GM21390 (cell line): ENCODE measurements around the gene ART5.
"Not testable (repeated sequence)": the region's sequence is repeated elsewhere in the genome, so short reads cannot be mapped to it uniquely, and the experiment has no call there.

Experiments used
- ATAC-seq: cut with Tn5 transposase; IDR thresholded peaks from one replicate; pipeline ENCODE4 v1.9.1; 2021; ENCODE audit not compliant: unreplicated experiment

ART5 gene

GRCh38 chr11:3658252-3658651 lies 16.5 kb upstream of the ART5 start:
- ATAC-seq: no peak

DNA sequence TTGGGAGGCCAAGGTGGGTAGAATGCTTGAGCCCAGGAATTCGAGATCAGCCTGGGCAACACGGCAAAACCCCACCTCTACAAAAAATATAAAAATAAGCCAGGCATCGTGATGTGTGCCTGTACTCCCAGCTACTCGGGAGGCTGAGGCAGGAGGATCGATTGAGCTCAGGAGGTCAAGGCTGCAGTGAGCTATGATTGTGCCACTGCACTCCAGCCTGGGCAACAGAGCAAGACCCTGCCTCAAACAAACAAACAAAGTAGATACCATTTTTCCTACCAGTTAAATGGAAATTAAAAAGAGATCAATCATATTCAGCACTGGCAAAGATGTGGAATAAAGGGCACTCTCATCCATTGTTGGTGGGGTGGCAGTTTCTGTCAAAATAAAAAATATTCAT lies 15.5 kb upstream of the ART5 start:
- not testable (repeated sequence) for ATAC-seq

GRCh38 chr11:3655547-3655946 lies 13.8 kb upstream of the ART5 start:
- ATAC-seq: no peak

DNA sequence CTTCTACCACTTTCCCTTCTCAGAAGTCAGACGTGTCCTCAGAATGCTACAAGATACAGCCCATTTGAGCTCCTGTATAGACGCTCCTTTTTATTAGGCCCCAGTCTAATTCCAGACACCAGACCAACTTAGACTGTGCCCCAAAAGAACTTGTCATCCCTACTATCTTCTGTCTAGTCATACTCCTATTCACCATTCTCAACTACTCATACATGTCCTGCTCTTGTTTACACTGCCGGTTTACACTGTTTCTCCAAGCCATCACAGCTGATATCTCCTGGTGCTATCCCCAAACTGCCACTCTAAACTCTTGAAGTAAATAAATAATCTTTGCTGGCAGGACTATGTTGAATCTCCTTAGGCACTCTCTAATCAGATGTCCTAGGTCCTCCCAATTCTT lies 10.7 kb upstream of the ART5 start:
- ATAC-seq: not testable (repeated sequence)

GRCh38 chr11:3649374-3649773 lies 7.6 kb upstream of the ART5 start:
- not testable (repeated sequence) for ATAC-seq

DNA sequence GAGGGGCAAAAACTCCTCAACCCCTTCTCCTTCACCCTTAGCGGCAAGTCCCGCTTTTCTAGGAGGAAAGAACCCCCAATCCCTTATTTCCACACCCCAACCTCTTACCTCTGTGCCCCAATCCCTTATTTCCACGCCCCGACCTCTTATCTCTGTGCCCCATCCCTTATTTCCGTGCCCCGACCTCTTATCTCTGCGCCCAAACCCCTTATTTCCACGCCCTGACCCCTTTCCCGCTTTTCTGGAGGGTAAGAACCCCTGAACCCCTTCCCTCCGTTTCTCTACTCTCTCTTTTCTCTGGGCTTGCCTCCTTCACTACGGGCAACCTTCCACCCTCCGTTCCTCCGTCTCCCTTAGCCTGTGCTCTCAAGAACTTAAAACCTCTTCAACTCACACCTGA lies 7.1 kb upstream of the ART5 start:
- not testable (repeated sequence) for ATAC-seq

GRCh38 chr11:3645552-3645951 lies 3.8 kb upstream of the ART5 start:
- no peak for ATAC-seq

DNA sequence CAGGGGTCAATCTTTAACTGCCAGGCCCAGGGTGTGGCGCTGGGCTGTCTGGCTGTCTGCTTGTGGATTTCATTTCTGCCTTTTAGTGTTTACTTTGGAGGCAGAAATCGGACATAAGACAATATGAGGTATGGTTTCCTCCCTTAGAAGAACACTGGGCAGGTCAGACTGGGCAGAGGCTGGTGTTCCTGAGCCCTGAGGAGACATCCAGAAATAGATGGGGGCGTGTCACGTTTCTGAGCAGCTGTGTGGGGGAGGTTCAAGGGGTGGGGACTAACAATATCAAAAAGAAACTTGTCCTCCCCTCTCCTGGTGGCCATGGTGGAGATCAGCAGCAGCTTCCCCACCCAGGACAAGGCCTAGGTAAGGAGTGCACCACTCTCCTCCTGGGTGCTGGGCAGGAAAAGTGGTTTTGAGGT lies 3.0 kb upstream of the ART5 start, which contains the start of gene ART1:
Gene ART1 (plus strand): TSS at position 312 of the 419 bp plus-strand sequence. CDS start 14,086 bp downstream, outside the sequence.
- no peak for ATAC-seq

DNA sequence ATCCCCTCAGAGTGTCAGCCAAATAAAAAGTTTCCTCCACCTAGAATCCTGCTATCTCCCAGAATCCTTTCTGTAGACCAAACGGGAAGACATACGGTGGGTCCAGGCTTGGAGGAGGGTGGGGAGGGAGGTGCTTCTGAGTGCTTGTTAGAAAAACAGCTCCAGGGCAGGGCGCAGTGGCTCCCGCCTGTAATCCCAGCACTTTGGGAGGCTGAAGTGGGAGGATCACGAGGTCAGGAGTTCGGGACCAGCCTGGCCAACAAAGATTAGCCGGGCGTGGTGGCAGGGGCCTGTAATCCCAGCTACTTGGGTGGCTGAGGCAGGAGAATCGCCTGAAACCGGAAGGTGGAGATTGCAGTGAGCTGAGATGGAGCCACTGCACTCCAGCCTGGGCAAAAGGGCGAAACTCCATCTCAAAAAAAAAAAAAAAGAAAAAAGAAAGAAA lies 1.3 kb upstream of the ART5 start:
- ATAC-seq: not testable (repeated sequence)

DNA sequence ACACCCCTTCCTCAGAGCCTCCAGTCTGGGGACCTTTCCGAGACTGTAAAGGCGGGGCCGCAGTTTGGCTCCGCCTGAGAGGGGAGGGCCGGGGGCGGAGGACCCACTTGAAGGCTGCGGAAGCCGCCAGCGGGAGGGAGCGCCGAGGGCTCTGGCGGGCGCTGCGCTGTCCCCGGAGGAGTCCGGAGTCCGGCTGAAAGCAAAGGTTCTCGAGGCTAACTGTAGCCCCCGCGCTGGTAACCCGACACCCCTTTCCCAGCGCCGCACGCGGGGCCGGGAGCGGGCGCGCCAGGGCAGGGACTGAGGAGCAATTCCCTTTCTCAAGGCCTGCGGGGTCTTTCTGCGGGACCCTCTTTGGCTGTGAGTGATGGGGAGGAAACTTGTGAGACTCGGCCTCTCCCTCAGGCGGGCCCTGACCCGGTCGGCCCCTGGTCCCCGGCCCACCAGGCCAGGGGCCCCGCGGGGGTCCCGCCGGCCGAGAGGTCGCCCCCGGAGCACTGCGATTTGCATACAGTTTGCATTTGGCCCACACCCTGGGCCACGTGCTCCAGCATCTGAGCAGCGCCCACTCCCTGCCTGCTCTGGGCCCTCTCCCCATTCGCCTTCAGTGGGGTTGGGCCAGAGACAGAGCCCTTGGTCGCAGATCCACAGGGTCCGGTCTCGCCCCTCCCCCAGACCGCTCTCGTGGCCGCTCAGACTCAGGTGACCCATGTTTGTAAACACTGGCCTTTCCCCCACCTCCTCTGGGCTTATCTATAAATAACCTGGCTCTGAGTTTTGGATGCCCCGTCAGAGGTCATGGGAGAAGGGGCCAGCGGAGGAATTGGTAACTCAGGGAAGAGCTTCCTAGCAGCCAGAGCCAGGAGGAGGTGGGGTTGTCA lies 519 bp upstream of the ART5 start:
- no peak for ATAC-seq

DNA sequence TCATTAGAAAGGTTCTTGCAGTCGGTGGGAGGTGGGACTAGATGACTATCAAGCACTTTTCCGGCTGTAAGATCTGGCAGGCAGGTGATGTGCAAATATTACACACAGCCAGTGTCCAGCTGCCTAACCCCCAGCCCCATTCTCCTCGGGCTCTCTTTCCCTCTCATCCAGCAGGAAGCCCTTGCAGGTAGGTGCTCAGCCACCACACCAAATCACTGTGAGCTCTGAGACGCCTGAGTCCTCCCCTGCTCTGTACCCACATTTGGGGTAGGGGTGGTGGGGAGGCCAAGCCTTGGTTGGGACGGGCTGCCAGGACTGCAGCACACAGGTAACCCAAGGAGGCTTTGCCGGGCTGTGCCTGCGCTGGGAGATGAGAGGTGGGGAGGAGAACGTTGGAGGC lies 601 bp downstream of the ART5 start:
- ATAC-seq: no peak

- no peak for ATAC-seq
Measured at GRCh38 chr11:3639841-3640240, 2.0 kb downstream of the ART5 start.

DNA sequence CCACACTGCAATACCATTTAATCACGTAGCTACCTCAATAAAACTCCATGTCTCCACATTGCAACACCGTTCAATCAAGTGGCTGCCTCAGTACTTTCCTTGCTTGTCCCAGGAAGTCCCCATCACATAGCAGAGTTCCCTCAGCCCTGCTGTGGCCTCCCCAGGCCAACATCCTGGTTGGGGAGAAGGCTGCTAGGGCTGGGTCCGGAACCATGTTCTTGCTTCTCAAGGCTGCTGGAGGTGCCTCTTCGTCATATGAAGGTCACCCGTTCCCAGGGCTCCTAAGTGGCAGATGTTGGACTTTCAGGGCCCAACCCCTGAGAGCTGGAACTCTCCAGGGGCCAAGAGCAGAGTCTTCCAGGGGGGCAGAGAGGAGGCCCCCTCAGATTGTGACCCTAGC lies 3.3 kb downstream of the ART5 start:
- no peak for ATAC-seq

DNA sequence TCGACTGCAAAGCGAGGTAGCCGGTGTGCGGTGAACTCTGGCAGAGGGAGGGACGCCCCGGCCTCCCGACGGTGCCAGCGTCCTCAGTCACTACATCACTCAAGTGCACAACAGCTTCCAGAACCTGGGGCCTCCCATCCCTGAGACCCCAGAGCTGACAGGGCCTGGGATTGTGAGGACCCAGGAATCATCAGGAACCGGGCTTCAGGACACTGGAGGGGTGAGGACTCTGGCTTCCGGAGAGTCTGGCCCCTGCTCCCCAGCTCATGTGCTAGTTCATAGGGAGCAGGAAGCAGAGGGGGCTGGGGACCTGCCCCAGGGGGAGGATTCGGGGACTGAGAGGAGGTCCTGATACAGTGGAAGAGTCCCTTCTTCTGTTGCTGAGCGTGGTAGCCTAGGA lies 4.6 kb downstream of the ART5 start:
- no peak for ATAC-seq

DNA sequence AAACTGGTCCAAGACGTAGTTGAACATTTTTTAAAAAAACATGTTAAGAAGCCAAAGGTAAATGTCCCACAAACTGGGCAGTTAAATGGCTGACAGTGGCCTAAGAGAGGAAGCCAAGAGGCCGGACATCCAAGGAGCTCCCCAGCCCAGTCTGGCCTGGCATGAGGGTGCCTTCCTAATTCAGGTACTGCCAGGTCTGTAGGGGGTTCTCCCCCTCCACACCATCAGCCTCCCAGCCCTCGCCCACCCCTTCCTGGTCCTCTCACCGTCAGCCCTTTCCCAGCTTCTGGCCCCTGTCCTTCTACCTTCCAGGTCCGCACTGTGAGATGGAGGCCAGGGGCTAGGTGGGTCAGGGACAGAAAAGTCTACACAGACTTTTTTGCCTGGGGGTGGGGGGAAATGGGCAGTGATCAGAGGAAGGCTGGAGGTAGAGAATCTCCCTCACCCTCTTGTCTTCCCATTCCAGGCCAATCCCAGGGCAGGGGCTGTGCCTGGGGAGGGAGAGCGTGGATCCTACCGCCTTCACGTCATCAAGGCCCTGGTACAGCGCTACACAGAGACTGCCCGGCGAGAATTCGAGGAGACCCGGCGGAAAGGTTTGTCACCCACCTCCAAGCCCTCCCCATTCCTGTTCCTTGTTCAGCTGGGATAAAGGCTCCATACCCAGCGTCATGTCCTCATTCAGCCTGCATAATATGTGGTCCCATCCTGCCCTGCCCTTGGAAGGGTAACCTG lies 6.0 kb downstream of the ART5 start:
- no peak for ATAC-seq

GRCh38 chr11:3632070-3632660 lies 9.6 kb downstream of the ART5 start:
- ATAC-seq: no peak

DNA sequence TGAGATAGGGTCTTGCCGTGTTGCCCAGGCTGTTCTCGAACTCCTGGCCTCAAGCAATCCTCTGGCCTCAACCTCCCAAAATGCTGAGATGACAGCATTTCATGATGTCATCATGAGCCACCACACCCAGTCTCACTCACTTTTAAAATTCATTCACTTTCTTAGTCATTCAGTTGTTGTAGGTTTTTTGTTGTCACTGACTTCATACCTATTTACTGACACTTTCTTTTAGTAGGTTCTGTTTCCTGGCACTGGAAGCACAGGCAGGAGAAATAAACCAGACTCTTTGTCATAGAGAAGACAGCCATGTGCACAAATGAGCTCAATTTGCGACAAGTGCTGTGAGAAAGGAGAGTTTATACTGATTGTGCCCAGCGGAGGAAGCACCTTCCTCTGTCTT lies 10.5 kb downstream of the ART5 start:
- no peak for ATAC-seq

DNA sequence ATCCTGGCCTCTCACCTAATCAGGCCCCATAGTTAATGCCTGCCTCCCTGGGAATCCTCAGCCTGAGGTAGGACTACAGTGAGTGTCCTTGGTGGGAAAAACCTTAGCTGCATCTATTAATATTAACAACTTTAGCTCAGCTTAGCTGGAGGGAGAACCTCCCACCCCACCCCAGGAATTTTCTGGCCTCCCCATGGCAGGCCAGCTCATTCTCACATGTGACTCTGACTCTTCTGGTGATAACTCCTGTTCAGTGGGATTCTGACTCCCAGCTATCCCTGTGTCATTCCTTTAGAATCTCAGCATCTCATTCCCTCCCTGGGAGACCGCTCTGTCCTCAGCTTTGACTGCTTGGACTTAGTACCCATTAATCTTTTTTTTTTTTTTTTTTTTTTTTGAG lies 14.5 kb downstream of the ART5 start:
- ATAC-seq: no peak

DNA sequence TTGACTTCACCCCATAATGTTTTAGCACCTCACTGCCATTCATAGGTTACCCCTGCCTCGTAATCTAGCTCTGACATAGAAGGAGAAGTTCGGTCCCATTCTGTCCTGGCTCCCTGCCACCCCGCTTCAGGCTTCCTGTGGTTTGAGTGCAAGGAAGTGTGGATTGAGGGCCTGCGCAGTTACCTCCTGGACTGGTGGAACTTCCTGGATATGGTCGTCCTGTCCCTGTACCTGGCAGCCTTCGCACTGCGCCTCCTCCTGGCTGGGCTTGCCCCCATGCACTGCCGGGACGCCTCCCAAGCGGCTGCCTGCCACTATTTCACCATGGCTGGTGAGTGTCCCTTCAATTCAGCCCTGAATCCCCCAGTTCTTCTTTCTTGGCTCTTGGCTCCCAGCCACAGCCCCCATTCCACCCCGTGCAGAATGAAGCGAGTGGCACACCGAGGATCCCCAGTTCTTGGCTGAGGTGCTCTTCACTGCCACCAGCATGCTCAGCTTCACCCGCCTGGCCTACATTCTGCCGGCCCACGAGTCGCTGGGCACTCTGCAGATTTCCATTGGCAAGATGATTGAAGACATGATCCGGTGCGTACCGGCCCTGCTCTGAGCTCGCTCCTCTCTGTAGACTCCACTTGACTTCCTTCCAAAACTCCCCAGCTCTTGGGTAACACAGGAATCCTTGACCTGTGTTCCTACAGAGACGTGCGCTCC lies 15.4 kb downstream of the ART5 start:
- no peak for ATAC-seq

- no peak for ATAC-seq
Measured at GRCh38 chr11:3623767-3624458, 17.9 kb downstream of the ART5 start.
